GM21717 (cell line): ENCODE results near the gene LUZP1.

Source experiments
- ATAC-seq: cut with Tn5 transposase; IDR thresholded peaks from one replicate; pipeline ENCODE4 v1.9.1; 2021; ENCODE audit warnings: mild to moderate bottlenecking, moderate library complexity; ENCODE audit not compliant: unreplicated experiment

Gene LUZP1

GRCh38 chr1:23156940-23157339 is 11.7 kb downstream of the LUZP1 start:
- ATAC-seq, result no peak

DNA sequence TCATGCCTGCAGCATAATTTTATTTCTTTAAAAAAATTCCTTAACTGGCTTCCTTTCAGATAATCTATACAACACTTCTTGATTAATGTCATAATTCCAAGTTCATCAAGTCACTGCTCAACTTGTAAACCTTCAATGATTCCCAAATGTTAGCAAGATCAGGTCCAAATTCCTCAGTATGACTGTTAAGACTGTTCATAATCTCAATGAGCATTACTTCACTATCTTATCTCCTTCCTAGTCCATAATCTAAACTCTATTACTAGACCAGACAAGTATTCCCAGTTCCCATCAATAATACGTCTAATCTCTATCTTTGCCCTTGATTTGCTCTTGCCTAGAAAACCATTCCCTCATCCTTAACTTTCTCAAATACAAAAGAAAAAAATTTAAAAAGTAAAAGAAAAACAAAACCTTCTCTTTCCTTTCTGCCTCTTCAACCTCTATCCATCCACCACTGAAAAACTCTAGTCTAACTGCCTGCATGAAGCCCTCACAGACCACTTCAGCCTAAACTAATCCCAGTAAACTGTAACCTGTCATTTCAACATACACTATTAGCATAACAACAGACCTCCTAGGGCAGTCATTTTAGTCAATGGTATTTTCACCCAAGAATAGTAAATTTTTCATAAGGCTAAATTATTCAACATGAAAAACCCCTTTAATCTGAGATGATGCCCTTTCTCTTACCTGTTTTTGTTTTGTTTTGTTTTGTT is 15.5 kb downstream of the LUZP1 start:
- no peak for ATAC-seq

GRCh38 chr1:23150742-23151141 is 17.9 kb downstream of the LUZP1 start:
- ATAC-seq, result no peak

GRCh38 chr1:23150125-23150524 is 18.5 kb downstream of the LUZP1 start:
- no peak for ATAC-seq

DNA sequence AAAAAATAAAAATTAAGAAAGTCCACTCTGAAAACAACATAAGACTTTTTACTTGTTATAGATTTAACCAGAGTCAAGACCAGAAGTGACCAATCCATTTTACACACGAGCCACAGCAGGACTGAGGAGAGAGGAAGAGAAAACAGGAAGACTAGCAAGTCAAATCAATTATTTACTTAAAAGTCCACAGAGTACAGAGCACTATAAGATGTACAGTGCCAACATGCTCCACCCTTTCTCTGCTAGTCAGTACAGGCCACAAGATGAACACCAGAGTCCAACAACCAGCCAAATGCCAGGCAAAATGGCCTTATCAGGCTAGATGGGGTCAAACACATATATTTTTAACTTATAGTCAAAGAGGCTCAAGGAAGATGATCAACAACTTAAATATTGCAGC is 19.5 kb downstream of the LUZP1 start:
- no peak for ATAC-seq

- no peak for ATAC-seq
Observed at GRCh38 chr1:23148084-23148483, 20.6 kb downstream of the LUZP1 start.

DNA sequence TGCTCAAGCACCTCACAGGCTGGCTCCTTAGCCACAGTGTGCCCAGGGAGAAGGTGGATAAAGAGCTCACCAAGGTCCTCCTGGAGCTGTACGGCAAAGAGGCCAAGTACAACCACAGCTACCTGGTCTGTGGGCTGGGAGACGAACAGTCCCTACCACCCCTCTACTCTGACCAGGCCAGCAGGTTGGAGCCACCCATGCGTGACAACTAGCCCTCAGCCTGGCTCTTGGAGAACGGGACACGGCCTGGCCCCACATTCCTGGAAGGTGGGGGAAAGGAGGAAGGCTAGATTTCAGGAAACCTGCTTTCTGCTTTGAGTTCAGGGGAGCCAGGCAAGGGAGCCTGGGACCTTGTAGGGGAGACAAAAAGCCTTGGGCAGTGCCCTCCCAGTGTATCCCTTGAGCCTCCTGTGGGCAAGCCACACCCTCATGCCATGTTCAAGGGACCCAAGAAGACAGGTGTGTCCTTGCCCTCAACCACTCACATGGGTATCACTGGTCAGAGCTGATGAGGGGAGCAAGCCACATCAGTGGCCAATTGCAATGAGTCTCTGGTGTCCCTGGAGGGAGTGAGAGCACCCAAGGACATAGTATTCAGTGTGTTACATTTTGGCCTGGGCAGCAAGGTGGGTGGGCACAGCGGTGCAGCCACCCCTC is 27.6 kb downstream of the LUZP1 start:
- no peak for ATAC-seq

DNA sequence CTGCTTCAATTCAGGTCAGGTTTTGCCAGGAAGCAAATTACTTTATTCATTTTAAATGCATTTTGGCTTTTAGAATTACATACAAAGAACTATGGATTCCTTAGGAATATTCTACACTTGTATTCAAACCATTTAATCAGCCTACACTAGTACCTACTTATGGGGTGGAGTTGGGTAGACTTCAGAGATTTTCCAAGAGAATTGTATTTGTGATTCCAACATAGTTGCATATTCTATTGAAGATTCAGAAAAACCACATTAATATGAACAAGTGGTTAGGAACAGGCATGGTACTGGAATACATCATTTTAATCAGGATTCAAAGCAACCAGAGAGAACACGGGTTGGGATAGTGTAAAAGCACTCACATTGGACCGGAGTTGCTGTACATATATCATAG is 33.4 kb downstream of the LUZP1 start:
- ATAC-seq, result no peak

GRCh38 chr1:23134055-23134454 is 34.6 kb downstream of the LUZP1 start:
- ATAC-seq, result no peak

DNA sequence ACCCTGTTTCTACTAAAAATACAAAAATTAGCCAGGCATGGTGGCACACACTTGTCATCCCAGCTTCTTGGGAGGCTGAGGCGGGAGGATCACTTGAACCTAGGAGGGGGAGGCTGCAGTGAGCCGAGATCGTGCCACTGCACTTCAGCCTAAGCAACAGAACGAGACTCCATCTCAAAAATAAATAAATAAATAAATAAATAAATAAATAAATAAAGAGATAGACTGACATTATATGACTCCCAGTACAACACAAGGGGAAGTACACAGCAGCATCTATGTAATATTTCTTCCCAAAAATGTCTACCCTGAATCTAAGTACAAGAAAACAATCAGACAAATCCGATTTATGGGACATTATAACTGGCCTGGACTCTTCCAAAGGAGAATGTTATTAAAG is 35.1 kb downstream of the LUZP1 start:
- no peak for ATAC-seq

- ATAC-seq, result no peak
Observed at GRCh38 chr1:23132033-23132432, 36.6 kb downstream of the LUZP1 start.

- ATAC-seq, result no peak
Observed at GRCh38 chr1:23129846-23130245, 38.8 kb downstream of the LUZP1 start.

GRCh38 chr1:23126801-23127200 is 41.9 kb downstream of the LUZP1 start:
- no peak for ATAC-seq

DNA sequence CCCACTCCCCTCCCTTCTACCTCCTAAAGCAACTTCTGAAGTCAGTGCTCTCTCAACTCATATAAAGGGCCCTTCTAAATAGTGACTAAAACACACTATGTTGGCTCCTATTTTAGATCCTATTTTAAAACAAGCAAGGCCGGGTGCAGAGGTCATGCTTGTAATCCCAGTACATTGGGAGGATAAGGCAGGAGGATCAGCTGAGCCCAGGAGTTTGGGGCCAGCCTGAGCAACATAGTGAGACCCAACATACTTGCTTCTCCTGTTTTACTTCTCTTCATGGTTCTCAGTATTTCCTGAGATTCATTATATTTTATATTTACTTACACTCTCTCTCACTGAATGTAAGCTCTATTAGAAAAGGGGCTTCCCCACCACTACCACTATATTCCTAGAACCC is 42.5 kb downstream of the LUZP1 start:
- ATAC-seq, result no peak

DNA sequence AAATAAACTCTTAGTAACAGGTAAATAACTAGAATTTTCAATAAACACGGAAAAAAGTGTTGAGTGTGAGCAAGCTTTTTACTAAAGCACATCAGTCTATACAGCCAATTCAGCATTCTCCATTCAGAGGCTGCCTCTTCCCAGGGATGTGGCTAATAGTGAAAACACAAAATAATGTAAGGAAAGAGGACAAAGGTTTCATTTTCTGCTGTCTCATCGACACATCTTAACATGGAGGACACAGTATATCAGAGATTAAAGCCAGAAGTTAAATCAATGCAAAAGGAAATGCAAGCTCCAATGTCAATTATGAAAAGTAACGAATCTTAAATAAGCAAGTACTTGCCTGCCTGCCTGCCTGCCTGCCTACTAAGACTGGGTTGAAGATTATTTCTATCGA is 43.2 kb downstream of the LUZP1 start:
- ATAC-seq, result no peak

DNA sequence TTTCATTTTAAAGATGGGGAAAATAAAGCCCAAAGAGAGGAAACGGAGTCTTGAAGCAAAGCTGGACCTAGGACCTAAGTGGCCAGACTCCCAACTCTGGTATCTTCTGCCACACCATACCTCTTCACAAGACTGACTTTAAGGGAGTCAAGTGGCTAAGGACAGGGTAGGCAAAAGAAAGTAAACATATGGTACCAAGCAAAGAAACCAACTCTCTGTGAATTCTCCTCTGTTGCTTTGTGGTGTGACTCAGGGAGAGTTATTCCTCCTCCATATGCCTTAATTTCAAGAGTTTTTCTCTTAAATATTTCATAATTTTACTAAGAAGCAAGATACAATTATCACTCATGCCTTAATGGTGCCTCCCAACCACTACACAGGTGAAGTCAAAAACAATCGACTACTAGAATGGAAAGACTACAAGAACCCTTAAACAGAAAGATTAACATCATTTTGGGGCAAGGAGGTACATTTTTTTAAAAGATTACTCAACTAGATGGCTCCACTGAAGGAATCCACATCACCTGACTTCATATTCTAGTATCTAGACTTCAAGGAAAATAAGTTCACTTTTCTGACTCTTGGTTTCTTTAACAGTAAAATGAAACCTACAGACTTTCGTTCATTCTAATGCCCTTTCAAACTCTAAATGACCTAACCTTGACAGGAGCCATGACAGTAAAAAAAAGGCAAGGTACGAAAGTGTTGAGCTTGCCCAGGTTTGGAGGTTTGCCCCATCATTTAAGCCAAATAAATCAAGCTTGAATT is 44.2 kb downstream of the LUZP1 start:
- ATAC-seq, result no peak

DNA sequence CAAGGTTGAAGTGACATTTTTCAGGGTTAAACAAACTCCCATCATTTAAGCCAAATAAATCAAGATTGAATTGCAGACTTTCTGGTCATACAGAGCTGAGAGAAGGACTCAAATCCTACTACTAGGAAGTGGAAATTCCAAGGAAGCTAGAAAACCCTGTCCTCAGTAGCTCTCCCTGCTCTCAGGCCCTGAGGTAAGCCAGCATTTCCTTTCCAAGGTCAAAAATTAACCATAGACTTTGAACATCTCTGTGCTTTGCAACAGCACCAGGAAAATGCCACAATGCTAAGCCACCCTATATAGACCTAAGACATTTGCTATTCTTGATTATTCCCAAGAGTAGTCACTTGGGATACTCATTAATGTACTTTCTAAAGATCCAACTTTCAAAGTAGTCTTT is 45.1 kb downstream of the LUZP1 start:
- ATAC-seq, result no peak

DNA sequence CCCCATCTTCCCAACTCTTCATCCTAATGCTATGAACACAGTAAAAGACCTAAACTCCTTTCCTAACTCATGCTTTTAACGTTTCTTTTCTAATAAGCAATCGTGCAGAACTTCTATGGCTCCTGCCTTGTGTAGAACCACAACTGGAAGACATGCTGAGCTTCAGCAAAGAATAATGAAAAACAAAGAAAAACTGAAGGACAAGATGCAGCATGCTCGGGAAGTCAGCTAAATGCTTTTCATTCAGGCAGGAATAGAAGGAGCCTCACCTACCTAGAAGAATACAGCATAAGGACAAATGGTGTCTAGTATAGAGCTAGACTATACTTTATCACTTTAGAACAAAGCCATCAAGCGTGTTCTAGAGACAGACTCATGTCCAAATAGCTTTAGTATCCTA is 45.9 kb downstream of the LUZP1 start:
- ATAC-seq, result no peak

- no peak for ATAC-seq
Observed at GRCh38 chr1:23122023-23122748, 46.5 kb downstream of the LUZP1 start.

GRCh38 chr1:23120383-23120782 is 48.3 kb downstream of the LUZP1 start:
- no peak for ATAC-seq
